PC-3 (cell line): ENCODE data around the gene MGMT.

Source experiments
- EZH2phosphoT487 ChIP-seq: fragments of 300-600 bp; sonication (generic); IDR thresholded peaks from 2 replicates; pipeline ENCODE4 v1.6.1; 2018; ENCODE audit warnings: mild to moderate bottlenecking, antibody characterized with exemption, low read length, borderline replicate concordance
- TF ChIP-seq, protein P1 (sequence below): fragments of 300-600 bp; sonication (generic); conservative IDR thresholded peaks from 2 replicates; pipeline ENCODE4 v1.5.1; 2017; ENCODE audit warnings: antibody characterized with exemption, low read depth, mild to moderate bottlenecking, low read length

DNA sequence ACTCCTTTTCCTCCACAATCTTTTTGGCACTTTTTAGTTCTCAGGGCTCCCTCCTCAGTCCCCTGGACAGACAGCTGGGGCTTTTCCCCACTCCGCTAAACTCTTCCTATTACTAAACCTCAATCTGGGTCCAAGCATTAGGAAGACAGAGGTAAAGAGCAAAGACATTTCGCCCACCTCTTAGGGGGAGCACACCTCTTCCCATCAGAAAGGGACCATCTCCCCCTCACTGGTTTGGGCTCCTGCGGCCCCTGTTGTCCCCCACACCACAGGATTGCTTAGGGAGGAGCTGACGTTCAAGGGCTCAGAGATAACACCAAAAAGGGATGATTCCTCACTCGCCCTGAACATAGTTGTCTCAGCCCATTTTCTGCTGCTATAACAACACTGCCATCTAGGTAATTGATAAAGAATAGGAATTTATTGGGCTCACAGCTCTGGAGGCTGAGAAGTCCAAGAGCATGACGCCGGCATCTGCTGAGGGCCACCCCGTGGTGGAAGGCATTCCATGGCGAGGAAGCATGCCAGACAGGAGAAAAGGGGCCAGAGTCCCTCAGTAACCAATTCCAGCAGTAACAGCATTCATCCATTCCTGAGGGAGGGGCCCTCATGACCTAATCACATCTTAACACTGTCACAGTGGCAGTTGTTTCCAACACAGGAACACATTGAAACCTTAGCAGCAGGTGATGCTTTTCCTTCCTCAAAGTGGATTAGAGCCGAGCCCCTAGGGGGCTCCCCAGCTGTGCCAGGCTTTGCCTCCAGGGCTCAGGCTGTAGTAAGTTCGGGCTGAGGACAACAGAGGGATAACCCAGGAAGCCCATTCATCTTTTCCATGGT, 287.4 kb downstream of the MGMT start:
- TF ChIP-seq, protein P1, sequence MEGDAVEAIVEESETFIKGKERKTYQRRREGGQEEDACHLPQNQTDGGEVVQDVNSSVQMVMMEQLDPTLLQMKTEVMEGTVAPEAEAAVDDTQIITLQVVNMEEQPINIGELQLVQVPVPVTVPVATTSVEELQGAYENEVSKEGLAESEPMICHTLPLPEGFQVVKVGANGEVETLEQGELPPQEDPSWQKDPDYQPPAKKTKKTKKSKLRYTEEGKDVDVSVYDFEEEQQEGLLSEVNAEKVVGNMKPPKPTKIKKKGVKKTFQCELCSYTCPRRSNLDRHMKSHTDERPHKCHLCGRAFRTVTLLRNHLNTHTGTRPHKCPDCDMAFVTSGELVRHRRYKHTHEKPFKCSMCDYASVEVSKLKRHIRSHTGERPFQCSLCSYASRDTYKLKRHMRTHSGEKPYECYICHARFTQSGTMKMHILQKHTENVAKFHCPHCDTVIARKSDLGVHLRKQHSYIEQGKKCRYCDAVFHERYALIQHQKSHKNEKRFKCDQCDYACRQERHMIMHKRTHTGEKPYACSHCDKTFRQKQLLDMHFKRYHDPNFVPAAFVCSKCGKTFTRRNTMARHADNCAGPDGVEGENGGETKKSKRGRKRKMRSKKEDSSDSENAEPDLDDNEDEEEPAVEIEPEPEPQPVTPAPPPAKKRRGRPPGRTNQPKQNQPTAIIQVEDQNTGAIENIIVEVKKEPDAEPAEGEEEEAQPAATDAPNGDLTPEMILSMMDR: no peak
- TF ChIP-seq EZH2phosphoT487: no peak
